DMS79 (cell line): ENCODE results near the gene PHTF2.
A peak's percentile ranks its signal among the peaks of the same experiment; 100 is the strongest.

Experiments used
- DNase-seq: peaks from one replicate; lab custom pipeline; 2025; lab: John Stamatoyannopoulos, UW

The PHTF2 gene

GRCh38 chr7:77933394-77933793 lies 134.8 kb downstream of the PHTF2 start:
- no peak for DNase-seq

GRCh38 chr7:77935652-77936348 lies 137.2 kb downstream of the PHTF2 start:
- DNase-seq = no peak

DNA sequence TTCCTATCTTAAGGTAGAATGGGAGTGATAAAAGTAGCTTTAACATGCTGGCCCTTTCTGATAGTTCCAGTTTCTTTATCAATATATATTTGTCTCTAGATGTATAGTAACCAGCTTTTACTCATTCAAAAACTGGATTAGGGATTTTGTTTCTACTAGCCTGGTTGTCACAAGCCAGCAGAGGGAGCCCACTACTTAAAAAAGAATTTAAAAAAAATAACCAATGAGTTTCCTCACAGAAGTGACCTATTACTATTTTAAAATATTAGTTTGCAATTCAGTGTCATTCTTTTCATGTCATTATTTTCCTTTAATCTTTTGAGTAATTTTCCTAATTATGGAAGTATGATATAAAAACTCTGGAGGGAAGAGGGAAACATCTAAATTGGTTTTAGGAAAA lies 142.1 kb downstream of the PHTF2 start:
- no peak for DNase-seq

DNA sequence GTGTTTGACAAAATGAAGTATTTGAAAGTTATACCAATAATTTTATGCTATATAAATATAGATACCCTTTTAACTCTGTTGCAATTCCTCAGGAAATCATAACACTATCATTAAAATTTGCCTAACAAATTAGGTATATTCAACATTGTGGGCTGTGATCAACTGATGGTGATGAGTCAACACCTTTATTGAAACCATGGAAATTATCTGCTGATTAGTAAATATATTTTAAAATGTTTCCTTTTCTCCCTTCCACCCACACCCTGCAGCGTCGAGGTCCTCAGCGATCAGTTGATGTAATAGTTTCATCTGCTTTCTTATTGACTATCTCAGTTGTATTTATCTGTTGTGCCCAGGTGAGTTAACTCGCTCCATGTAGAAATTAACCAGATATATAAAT lies 143.9 kb downstream of the PHTF2 start:
- no peak for DNase-seq

DNA sequence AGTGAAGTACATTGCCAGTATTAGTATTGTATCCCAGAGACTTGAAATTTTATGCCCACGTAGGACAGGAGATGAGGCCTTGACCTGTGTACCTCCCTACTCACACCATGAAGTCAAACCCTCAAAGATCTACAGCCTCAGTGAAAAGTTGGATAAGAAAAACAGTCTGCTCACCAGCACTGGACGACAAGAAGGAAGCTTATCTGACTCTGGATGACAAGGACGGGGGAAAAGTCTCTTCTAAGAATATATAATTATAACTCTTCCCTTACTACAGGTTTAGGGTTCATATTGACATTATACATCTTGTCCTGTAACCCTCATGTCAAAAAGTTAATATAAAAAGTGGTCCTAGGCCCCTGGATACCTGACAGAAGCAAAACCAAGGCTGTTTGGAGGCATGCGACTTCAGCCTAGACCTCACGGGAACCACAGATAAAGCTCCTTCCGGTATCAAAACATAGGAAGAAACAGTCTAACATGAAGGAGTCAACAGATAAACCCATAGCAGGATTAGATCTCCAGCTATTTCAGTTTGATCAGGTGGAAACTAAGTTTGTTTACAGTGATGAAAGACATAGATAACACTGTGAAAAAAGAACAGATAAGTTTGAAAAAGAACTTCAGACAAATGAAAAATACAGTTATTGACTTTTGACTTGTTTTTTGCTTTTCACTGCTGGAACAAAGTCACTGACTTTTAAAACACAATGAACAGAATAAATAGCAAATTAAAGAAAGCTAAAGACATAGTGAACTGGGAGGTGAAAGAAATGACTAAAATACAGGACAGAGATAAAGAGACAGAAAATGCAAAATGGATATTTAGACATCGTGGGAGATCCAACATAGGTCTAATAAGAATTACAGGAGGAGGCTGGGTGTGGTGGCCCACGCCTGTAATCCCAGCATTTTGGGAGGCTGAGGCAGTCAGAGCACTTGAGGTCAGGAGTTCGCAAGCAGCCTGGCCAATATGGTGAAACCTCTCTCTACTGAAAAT lies 145.9 kb downstream of the PHTF2 start:
- no peak for DNase-seq

- DNase-seq = no peak
Measured at GRCh38 chr7:77950548-77950947, 152.0 kb downstream of the PHTF2 start.

- peak; percentile 11 for DNase-seq
Measured at GRCh38 chr7:77954773-77955555, 156.4 kb downstream of the PHTF2 start.

DNA sequence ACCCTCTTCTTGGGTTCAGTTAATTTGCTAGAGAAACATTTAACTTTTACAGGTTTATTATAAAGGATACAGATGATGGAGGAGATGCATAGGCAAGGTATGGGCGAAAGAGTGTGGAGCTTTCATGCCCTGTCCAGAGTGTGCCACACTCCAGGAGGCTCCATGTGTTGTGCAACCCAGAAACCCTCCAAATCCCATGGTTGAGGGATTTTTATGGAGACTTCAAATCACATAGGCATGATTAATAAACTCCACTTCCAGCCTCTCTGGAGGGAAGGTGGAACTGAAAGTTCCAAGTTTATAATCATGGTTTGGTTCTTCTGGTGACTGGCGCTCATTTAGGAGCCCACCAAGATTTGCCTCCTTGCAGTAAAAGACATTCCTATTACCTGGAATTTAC lies 159.9 kb downstream of the PHTF2 start:
- DNase-seq = peak; percentile 90

DNA sequence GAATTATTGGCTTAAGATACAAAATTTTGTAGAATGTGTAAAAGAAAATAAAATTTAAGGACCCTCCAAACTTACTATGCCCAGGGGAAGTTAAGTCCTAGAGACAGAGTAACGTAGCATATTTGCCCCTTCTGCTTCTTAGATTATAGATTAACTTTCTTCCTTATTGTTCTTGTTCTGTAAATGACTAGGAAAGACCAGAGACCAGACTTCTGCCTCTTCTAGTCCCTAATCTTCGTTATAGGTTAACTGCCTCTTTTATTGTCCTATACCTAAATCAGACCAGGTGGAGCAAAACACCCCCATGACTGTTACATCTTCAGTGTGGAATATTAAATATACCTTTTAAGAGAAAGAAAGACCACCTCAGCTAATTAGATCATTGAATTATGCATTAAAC lies 160.5 kb downstream of the PHTF2 start:
- DNase-seq = no peak

DNA sequence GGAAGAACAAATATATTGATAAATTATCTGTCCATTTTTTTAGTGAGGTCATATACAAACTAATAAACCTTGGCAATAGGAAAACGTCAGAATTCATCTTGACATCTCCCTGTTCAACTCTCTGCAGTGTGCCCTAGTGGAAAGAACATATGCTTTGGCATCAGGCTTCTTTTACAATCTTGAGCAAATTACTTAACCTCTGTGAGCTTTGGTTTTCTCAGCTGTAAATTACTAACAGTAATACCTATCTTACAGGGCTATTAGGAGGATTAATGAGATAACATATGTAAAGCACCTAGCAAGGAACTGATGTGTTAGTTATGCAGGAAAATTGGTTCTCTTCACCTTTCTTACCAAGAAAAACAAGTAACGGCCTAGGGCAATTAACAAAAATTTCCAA lies 161.8 kb downstream of the PHTF2 start:
- DNase-seq = no peak

DNA sequence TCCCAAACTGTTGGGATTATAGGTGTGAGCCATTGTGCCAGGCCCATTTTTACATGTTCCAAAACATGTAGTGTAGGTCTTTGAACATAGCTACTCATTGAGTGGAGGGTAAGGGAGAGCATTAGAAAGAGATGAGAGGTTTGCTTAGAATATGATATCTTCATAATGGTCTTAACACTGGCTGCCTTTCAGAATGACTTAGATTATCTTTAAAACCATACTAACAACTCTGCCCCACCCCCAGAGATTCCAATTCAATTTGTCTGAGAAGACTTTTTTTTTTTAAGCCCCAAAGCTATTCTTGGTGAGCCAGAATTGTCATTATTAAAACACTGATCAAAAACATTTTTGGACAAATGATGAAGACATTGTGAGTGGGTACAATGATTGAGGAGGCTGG lies 168.9 kb downstream of the PHTF2 start:
- DNase-seq = no peak

DNA sequence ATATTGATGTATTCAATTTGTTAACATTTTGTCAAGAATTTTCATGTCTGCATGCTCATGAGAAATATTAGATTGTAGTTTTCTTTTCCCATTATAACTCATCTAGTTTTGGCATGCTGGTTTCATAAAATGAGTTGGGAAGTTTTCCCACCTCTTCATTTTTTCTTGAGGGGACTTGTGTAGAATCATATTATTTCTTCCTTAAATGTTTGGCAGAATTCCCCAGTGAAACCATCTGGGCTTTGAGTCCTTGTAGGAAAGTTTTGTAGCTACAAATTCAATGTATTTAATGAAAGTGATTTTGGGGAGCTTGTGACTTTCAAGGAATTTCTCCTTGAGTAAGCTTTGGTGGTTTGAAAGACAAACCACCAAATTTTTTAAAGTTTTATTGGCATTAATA lies 173.2 kb downstream of the PHTF2 start:
- DNase-seq = no peak

DNA sequence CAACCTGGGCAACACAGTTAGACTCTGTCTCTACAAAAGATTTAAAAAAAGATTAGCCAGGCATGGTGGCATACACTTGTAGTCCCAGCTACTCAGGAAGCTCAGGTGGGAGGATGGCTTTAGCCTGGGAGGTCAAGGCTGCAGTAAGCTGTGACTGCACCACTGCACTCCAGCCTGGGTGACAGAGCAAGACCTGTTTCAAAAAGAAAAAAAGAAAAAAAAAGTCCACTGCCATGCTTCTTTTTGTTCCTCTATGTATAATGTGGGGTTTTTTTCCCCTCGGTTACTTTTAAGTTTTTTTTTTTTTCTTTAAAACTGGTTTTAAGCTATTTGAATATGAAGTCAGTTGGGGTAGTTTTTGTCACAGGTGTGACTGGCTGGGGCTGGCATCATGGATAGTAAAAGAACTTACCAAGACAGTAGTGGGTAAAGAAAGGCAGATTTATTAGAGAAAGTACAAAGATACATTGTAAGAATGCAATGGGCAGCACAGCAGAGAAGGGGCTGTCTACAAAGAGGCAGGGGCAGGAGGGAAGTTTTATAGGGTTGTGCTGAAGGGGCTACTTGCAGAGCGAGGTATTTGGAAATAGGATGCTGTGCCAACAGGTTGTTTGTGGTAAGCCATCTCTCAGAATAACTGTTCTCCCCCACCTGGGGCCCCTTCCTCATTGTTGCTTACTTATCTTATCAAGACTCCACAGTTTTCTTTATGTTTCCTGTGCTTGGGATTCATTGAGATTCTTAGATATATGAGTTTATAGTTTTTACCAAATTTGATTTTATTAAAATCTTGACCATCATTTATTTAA lies 177.3 kb downstream of the PHTF2 start:
- no peak for DNase-seq

DNA sequence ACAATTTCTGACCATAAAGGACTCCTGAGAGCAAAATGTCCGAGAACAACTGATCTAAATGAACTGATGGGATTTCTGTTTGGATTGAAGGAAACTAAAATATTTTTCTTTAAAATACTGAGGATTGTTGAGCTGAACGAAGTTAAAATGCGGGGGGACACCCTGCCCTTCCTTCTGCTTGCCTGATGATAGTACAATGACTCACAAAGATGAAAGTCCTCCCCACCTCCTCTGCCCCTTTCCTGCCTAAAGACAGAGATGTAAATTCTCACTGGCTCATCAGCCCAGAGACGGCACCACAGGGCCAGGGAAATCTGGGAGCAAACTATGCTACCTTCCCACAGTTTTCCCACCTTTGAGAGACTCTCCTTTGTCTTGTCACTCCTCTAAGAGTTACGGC lies 180.6 kb downstream of the PHTF2 start:
- DNase-seq = no peak

- no peak for DNase-seq
Measured at GRCh38 chr7:77980087-77980713, 181.6 kb downstream of the PHTF2 start.

- DNase-seq = no peak
Measured at GRCh38 chr7:77982926-77983550, 184.5 kb downstream of the PHTF2 start.

DNA sequence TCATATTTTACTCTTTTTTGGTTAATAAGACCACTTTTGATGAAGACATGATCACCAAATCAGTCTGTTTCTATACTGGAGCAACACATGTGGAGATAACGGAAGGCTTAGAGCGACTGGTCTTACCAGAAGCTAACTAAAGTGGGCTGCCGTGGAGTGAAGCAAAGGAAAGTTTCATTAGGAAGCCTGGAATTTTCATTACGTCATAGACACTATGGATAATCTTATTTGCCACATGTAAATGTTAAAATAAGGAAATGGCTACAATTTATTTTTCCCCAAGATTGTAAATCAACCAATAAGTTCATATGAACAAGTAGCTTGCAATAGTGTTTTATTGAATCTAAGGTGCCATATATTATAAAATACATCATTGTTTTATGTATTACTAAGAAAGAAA lies 185.4 kb downstream of the PHTF2 start:
- no peak for DNase-seq

DNA sequence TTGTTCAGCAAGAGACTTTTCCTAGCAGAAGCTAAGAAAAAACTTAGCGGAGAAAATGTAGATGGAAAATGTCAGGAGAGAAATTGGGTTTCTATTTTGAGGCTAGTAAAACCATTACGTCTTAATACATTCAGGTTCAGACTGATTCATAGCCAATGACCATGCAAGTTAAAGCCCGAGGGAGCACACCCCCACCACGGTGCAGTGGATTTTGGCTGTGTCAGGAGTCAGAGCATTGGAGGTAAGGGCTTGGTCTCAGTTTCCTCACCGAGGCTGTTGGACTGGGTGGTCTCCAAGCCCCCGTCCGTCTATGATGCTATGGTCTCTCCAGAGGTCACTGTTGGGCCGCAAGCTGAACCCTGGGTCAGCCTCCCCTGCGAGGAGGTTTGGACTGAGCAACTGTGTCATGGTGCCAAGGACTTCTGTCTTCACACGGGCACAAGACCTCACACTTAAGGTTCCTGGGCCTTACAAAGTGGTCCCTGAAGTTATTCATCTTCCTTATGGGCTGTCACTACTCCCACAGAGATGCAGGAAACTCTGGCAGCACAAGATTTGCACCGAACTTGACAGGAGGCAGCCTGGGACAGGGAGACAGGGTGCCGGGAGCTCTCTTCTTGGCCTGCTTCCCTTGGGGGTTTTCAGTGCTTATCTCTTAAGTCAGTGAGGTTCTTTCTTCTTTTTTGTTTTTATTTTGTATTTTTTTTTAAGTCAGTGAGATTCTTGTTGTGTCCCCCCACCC lies 186.8 kb downstream of the PHTF2 start:
- DNase-seq = no peak

- DNase-seq = no peak
Measured at GRCh38 chr7:77985974-77986339, 187.4 kb downstream of the PHTF2 start.

DNA sequence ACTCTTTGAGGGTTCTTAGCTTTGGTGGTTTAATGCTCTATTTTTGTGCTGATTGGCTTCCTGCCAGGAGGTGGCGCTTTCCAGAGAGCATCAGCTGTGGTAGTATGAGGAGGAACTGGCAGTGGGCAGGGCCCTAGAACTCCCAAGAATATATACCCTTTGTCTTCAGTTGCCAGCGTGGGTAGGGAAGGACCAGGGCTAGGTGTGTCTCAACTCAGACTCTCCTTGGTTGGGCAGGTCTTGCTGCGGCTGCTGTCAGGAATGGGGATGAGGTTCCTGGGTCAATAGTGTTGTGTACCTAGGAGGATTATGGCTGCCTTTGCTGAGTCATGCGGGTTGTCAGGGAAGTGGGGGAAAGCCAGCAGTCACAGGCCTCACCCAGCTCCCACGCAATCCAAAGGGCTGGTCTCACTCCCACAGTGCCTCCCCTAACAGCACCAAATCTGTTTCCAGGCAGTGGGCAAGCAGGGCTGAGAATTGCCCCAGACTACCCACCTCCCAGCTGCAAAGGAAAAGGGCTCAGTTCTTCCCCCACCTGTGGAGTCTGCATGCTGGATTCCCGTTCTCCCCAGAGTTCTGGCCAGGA lies 191.5 kb downstream of the PHTF2 start:
- DNase-seq = no peak
